Measurements from ENCODE around the gene IRX5.

GRCh38 chr16:54977211-54977610 lies 46.5 kb downstream of the IRX5 start:
- TF ChIP-seq ZNF274 (IDR thresholded peaks at IDR 0.05; ENCODE audit: low read depth, low read length): no peak
- no peak for TF ChIP-seq YY1 (IDR thresholded peaks at IDR 0.05; ENCODE audit: insufficient read depth, insufficient read length)
- TF ChIP-seq SUZ12 (IDR thresholded peaks at IDR 0.05; ENCODE audit: extremely low read depth, insufficient read depth, insufficient read length): no peak
